ENCODE measurements around the gene SLC25A15.

Gene SLC25A15

DNA sequence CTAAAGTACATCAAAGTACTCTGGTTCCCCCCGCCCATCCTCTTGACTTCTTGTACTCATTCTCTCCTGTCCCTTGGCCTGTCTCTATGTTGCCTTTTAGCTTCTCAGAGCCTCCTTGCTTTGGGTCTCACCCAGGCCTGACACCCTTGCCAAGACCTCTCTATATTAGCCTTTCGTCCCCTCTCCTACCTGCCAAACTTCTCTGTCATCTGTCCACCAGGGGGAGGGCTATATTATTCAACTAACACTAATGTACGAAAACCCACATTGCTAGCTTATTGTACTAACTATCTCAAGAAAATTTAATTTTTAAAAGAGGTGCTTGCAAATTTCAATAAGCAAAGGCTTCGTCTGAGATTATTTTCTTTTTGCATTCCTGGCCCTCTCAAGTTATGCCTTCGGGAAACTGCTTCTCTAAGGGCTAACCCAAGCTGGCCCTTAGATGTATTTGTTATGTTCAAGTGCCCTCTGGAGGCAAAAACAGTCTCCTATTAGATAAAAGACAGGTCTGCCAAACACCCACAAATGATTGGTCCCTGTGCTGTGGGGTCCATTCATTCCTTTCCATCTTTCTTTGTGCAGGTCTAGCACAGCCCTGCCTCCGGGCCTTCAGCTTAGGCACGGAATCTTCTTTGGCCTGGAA is 12.1 kb upstream of the SLC25A15 start:
- Histone ChIP-seq H3K27me3 (no peaks in the 10 kb centered on the region), H3K4me1 (peaks cover 0 to 8% (median 2%) of the 10 kb centered on the region in 4 donors), H3K9me3 (no peaks in the 10 kb centered on the region), H3K27ac (no peak overlapping the region), H3K36me3 (no peaks in the 10 kb centered on the region), H3K4me3 (peak overlapping the region; percentile 10 to 15)
- no peak for DNase-seq
- TF ChIP-seq, protein P1, sequence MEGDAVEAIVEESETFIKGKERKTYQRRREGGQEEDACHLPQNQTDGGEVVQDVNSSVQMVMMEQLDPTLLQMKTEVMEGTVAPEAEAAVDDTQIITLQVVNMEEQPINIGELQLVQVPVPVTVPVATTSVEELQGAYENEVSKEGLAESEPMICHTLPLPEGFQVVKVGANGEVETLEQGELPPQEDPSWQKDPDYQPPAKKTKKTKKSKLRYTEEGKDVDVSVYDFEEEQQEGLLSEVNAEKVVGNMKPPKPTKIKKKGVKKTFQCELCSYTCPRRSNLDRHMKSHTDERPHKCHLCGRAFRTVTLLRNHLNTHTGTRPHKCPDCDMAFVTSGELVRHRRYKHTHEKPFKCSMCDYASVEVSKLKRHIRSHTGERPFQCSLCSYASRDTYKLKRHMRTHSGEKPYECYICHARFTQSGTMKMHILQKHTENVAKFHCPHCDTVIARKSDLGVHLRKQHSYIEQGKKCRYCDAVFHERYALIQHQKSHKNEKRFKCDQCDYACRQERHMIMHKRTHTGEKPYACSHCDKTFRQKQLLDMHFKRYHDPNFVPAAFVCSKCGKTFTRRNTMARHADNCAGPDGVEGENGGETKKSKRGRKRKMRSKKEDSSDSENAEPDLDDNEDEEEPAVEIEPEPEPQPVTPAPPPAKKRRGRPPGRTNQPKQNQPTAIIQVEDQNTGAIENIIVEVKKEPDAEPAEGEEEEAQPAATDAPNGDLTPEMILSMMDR (IDR thresholded peaks at IDR 0.05): peak; percentile 56 to 67
- intact Hi-C loops (cut with DNase I; ENCODE audit: low total_unique reads): loop anchor here (10.0 kb wide), 1 partner anchor 278 kb away; no protein-coding TSS in a partner anchor

DNA sequence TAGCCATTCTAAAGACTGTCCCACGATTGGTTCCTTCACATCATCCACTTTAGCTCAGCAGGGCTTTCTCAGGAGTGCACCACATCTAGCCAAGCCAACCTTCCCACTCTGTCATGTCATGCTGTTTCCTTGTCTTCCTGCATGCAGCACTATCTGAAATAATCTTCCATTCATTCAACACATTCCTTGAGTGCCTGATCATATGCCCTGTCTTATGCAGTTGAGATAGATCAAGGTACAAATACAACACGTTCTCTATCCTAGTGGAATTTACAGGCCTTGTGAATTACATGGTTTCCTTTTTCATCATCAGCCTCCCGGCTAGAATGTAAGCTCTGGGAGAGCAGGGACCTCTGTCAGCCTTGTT is 11.6 kb upstream of the SLC25A15 start:
- no peaks in the 10 kb centered on the region for H3K36me3 ChIP-seq
- H3K27me3 ChIP-seq: no peaks in the 10 kb centered on the region
- no peak overlapping the region for H3K4me3 ChIP-seq
- TF ChIP-seq, protein P1 (IDR thresholded peaks at IDR 0.05): no peak
- no peak overlapping the region for H3K27ac ChIP-seq
- intact Hi-C loops (cut with DNase I; ENCODE audit: low total_unique reads): loop anchor here (10.0 kb wide), 1 partner anchor 277 kb away; no protein-coding TSS in a partner anchor
- no peaks in the 10 kb centered on the region for H3K9me3 ChIP-seq
- DNase-seq: no peak
- H3K4me1 ChIP-seq: peaks cover 0 to 8% (median 2%) of the 10 kb centered on the region in 4 donors

DNA sequence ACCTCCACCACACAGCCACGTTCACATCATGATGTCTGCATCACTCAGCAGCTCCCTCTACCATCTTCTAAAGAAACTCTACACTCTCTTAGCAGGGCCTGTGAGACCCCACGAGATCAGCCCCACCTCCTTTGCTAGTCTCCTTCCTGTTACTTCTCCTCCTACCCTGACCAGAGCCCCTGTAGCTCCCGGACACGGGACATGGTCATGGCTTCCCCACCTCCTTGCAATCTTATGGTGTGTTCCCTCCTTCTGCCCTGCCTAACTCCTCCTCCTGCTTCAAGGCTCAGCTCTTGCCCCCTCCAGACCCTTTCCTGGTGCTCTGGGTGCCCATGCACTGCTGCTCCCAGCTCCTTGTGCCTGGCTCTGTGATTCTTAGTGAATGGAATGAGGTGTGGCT is 10.4 kb upstream of the SLC25A15 start:
- TF ChIP-seq, protein P1 (IDR thresholded peaks at IDR 0.05): no peak
- Histone ChIP-seq H3K4me3 (no peak overlapping the region), H3K27ac (no peak overlapping the region), H3K4me1 (peaks cover 0 to 8% (median 2%) of the 10 kb centered on the region in 4 donors), H3K27me3 (no peaks in the 10 kb centered on the region), H3K9me3 (no peaks in the 10 kb centered on the region), H3K36me3 (no peaks in the 10 kb centered on the region)
- no peak for DNase-seq
- intact Hi-C loops (cut with DNase I; ENCODE audit: low total_unique reads): loop anchor here (10.0 kb wide), 1 partner anchor 276 kb away; no protein-coding TSS in a partner anchor

DNA sequence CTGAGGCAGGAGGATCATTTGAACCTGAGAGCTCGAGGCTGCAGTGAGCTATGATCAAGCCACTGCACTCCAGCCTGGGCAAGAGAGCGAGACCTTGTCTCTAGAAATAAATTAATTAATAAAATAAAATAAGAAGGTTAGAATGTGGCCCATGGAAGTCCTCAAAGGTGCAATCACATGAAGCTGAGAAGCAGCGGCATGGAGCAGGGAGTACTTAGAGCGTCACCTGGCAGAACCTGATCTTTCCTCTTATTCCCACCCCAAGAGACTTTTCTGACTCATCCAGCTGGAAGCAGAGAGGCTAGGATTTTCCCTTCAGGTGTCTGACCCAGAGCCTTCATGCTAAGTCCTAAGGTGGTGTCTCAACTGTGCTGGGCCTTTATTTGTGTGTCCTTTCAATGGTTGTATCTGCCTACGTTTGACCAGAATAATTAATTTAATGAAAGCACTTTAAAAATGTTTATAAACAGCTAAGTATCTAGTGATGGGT is 9.6 kb upstream of the SLC25A15 start:
- intact Hi-C loops (cut with DNase I; ENCODE audit: low total_unique reads): loop anchor here (10.0 kb wide), 2 partner anchors 145 to 275 kb away; no protein-coding TSS in a partner anchor
- DNase-seq: no peak
- peaks cover 0 to 8% (median 2%) of the 10 kb centered on the region in 4 donors for H3K4me1 ChIP-seq
- TF ChIP-seq, protein P1 (IDR thresholded peaks at IDR 0.05): no peak
- H3K4me3 ChIP-seq: no peak overlapping the region
- H3K27ac ChIP-seq: no peak overlapping the region
- H3K36me3 ChIP-seq: no peaks in the 10 kb centered on the region
- no peaks in the 10 kb centered on the region for H3K9me3 ChIP-seq
- no peaks in the 10 kb centered on the region for H3K27me3 ChIP-seq

DNA sequence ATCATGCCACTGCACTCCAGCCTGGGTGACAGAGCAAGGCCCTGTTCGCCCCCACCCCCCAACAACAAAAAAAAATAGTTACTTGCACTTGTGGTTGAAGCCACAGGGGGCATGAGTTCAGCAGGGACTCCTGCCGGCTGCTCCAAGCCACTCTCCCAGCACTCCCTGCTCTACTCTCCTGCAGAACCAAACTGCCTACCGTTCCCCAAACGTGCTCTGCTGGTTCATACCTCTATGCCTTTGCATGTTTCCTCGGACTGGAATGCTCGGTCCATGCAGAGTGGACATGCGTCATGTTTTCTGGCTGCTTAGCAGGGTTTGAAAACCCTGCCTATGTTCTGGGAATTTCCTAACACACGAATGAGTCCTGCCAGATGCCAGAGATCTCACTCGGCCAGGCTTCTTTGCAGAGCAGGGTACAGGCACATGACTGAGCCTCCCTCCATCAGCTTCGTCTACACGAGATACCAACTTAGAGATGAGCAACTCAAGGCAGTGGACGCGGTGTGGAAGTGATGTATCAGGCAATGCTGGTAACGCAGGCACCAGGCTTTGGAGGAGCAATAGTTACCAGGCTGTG is 8.5 kb upstream of the SLC25A15 start:
- no peak overlapping the region for H3K27ac ChIP-seq
- no peaks in the 10 kb centered on the region for H3K27me3 ChIP-seq
- no peaks in the 10 kb centered on the region for H3K36me3 ChIP-seq
- no peak for DNase-seq
- no peak overlapping the region for H3K4me3 ChIP-seq
- TF ChIP-seq, protein P1 (IDR thresholded peaks at IDR 0.05): no peak
- peaks cover 0 to 8% (median 2%) of the 10 kb centered on the region in 4 donors for H3K4me1 ChIP-seq
- no peaks in the 10 kb centered on the region for H3K9me3 ChIP-seq
- intact Hi-C loops (cut with DNase I; ENCODE audit: low total_unique reads): loop anchor here (10.0 kb wide), 1 partner anchor 144 kb away; no protein-coding TSS in a partner anchor
